H9 (cell line): ENCODE measurements around the gene OR5H6. TPM values are rescaled to one million over a fixed set of nuclear protein-coding genes. Genes with fewer than 3 reads are reported as not detected.
A peak's percentile ranks its signal among the peaks of the same experiment; 100 is the strongest.
"Not testable (repeated sequence)": the region's sequence is repeated elsewhere in the genome, so short reads cannot be mapped to it uniquely, and the experiment has no call there.

Experiments used
- DNase-seq: peaks from one replicate; pipeline ENCODE4 v3.0.0-alpha.2; 2017
- H2AFZ ChIP-seq: one replicate; pipeline ENCODE4 v1.6.1; 2013; ENCODE audit warnings: mild to moderate bottlenecking, low read length, control low read depth, moderate library complexity
- H2AK5ac ChIP-seq: 2 replicates; pipeline ENCODE4 v1.6.1; 2013; ENCODE audit warnings: low read length, control low read depth, mixed read lengths; ENCODE audit not compliant: insufficient read length
- H2BK120ac ChIP-seq: one replicate; pipeline ENCODE4 v1.6.1; 2013; ENCODE audit warnings: low read depth, mild to moderate bottlenecking, low read length, control low read depth, inconsistent platforms; ENCODE audit not compliant: poor library complexity, severe bottlenecking
- H2BK12ac ChIP-seq: 2 replicates; pipeline ENCODE4 v1.6.1; 2013; ENCODE audit warnings: low read length, control low read depth, mixed read lengths, low read depth; ENCODE audit not compliant: insufficient read length
- H2BK15ac ChIP-seq: 2 replicates; pipeline ENCODE4 v1.6.1; 2013; ENCODE audit warnings: low read depth, low read length, control low read depth
- H2BK20ac ChIP-seq: one replicate; pipeline ENCODE4 v1.6.1; 2013; ENCODE audit warnings: low read depth, mild to moderate bottlenecking, low read length, control low read depth, inconsistent platforms; ENCODE audit not compliant: poor library complexity, severe bottlenecking
- H2BK5ac ChIP-seq: 2 replicates; pipeline ENCODE4 v1.6.1; 2013; ENCODE audit warnings: low read length, control low read depth, mixed read lengths; ENCODE audit not compliant: insufficient read length
- H3K14ac ChIP-seq: 2 replicates; pipeline ENCODE4 v1.6.1; 2013; ENCODE audit warnings: low read length, control low read depth; ENCODE audit not compliant: insufficient read depth
- H3K18ac ChIP-seq: 2 replicates; pipeline ENCODE4 v1.6.1; 2013; ENCODE audit warnings: low read depth, mild to moderate bottlenecking, mixed read lengths, low read length, control low read depth; ENCODE audit not compliant: insufficient read length
- H3K23ac ChIP-seq: 2 replicates; pipeline ENCODE4 v1.6.1; 2013; ENCODE audit warnings: low read length, control low read depth, mixed read lengths, low read depth; ENCODE audit not compliant: insufficient read length
- H3K23me2 ChIP-seq: 2 replicates; pipeline ENCODE4 v1.6.1; 2013; ENCODE audit warnings: low read depth, mild to moderate bottlenecking, mixed read lengths, low read length, control low read depth; ENCODE audit not compliant: insufficient read length, poor library complexity, severe bottlenecking
- H3K27ac ChIP-seq: 2 replicates; pipeline ENCODE4 v1.5.1; 2013; ENCODE audit warnings: low read length, control low read depth, mixed read lengths, low read depth; ENCODE audit not compliant: insufficient read length
- H3K27me3 ChIP-seq: 2 replicates; pipeline ENCODE4 v1.6.1; 2013; ENCODE audit warnings: low read length, control low read depth, inconsistent platforms; ENCODE audit not compliant: insufficient read depth
- H3K4ac ChIP-seq: 2 replicates; pipeline ENCODE4 v1.6.1; 2013; ENCODE audit warnings: low read depth, mild to moderate bottlenecking, control low read depth, inconsistent platforms, low read length, moderate library complexity
- H3K4me1 ChIP-seq: 2 replicates; pipeline ENCODE4 v1.6.1; 2013; ENCODE audit warnings: low read length, control low read depth, inconsistent platforms; ENCODE audit not compliant: insufficient read depth
- H3K4me2 ChIP-seq: 2 replicates; pipeline ENCODE4 v1.6.1; 2013; ENCODE audit warnings: low read length, control low read depth, mixed read lengths; ENCODE audit not compliant: insufficient read length, insufficient read depth
- H3K56ac ChIP-seq: 2 replicates; pipeline ENCODE4 v1.6.1; 2013; ENCODE audit warnings: low read depth, mild to moderate bottlenecking, mixed read lengths, low read length, control low read depth; ENCODE audit not compliant: insufficient read length
- H3K79me1 ChIP-seq: 2 replicates; pipeline ENCODE4 v1.6.1; 2013; ENCODE audit warnings: low read depth, mild to moderate bottlenecking, moderate library complexity, low read length, control low read depth, inconsistent platforms; ENCODE audit not compliant: insufficient read depth, poor library complexity, severe bottlenecking
- H3K79me2 ChIP-seq: 2 replicates; pipeline ENCODE4 v1.6.1; 2013; ENCODE audit warnings: low read length, control low read depth, inconsistent platforms; ENCODE audit not compliant: insufficient read depth
- H3K9ac ChIP-seq: 2 replicates; pipeline ENCODE4 v1.6.1; 2013; ENCODE audit warnings: low read length, control low read depth, mixed read lengths; ENCODE audit not compliant: insufficient read length; ENCODE audit errors: extremely low read depth
- H3K9me3 ChIP-seq: one replicate; pipeline ENCODE4 v1.6.1; 2013; ENCODE audit warnings: low read depth, low read length, inconsistent platforms; ENCODE audit not compliant: control insufficient read depth
- H3T11ph ChIP-seq: one replicate; pipeline ENCODE4 v1.6.1; 2013; ENCODE audit warnings: mild to moderate bottlenecking, low read length, control low read depth, inconsistent platforms
- H4K20me1 ChIP-seq: one replicate; pipeline ENCODE4 v1.6.1; 2013; ENCODE audit not compliant: control insufficient read depth, insufficient read length, insufficient read depth
- H4K5ac ChIP-seq: 2 replicates; pipeline ENCODE4 v1.6.1; 2013; ENCODE audit warnings: low read depth, mild to moderate bottlenecking, mixed read lengths, low read length, control low read depth; ENCODE audit not compliant: insufficient read length
- H4K8ac ChIP-seq: replicated peaks from 2 replicates; pipeline ENCODE4 v1.6.1; 2013; ENCODE audit warnings: low read length, control low read depth, mixed read lengths, low read depth; ENCODE audit not compliant: insufficient read length
- H4K91ac ChIP-seq: 2 replicates; pipeline ENCODE4 v1.6.1; 2013; ENCODE audit warnings: low read depth, mild to moderate bottlenecking, moderate library complexity, mixed read lengths, low read length, control low read depth; ENCODE audit not compliant: insufficient read length
- H3K27ac Mint-ChIP-seq, 3 experiments: 2 replicates in 2 of 3; 3 replicates in 1 of 3; pipeline ENCODE4 v1.8.0; 2020 to 2021; ENCODE audit warnings: mixed read lengths in 3 of 3, mild to moderate bottlenecking in 1 of 3, moderate library complexity in 1 of 3
- H3K27me3 Mint-ChIP-seq: 2 replicates; pipeline ENCODE4 v1.8.0; 2021; ENCODE audit warnings: low read depth, mild to moderate bottlenecking, moderate library complexity, mixed read lengths
- H3K36me3 Mint-ChIP-seq, 3 experiments: 2 replicates in 2 of 3; 3 replicates in 1 of 3; pipeline ENCODE4 v1.8.0; 2020 to 2021; ENCODE audit warnings: low read depth in 3 of 3, mixed read lengths in 3 of 3; ENCODE audit not compliant: insufficient read depth in 1 of 3
- H3K4me1 Mint-ChIP-seq, 2 experiments: 2 replicates each; pipeline ENCODE4 v1.8.0; 2020; ENCODE audit warnings: mixed read lengths in 2 of 2
- H3K4me3 Mint-ChIP-seq, 2 experiments: 2 replicates in 1 of 2; 3 replicates in 1 of 2; pipeline ENCODE4 v1.8.0; 2020 to 2021; ENCODE audit warnings: mild to moderate bottlenecking in 2 of 2, mixed read lengths in 2 of 2, moderate library complexity in 1 of 2
- H3K9me3 Mint-ChIP-seq, 2 experiments: 2 replicates in 1 of 2; 3 replicates in 1 of 2; pipeline ENCODE4 v1.8.0; 2020; ENCODE audit warnings: mild to moderate bottlenecking in 2 of 2, mixed read lengths in 2 of 2, moderate library complexity in 1 of 2
- CTCF ChIP-seq: fragments of 200-600 bp; sonication (generic); conservative IDR thresholded peaks from 3 replicates; pipeline ENCODE4 v1.8.0; 2021; ENCODE audit warnings: antibody characterized with exemption, mild to moderate bottlenecking
- WGBS: extraction: QIAGEN DNeasy Blood & Tissue Kit; methylation state at CpG from one replicate; pipeline ENCODE4 v1.1.7; 2013; ENCODE audit warnings: missing lambda C conversion rate, low lambda C conversion rate, mixed read lengths; ENCODE audit not compliant: insufficient read length; ENCODE audit errors: extremely low coverage; 5-methylcytosine and 5-hydroxymethylcytosine counted together
- total RNA-seq: library from RNA; stranded (reverse); gene quantifications from 2 replicates; pipeline ENCODE4 v1.2.1, GENCODE V29; 2021

The OR5H6 gene
- total RNA-seq, 1 experiment from 2014 or later = not detected

DNA sequence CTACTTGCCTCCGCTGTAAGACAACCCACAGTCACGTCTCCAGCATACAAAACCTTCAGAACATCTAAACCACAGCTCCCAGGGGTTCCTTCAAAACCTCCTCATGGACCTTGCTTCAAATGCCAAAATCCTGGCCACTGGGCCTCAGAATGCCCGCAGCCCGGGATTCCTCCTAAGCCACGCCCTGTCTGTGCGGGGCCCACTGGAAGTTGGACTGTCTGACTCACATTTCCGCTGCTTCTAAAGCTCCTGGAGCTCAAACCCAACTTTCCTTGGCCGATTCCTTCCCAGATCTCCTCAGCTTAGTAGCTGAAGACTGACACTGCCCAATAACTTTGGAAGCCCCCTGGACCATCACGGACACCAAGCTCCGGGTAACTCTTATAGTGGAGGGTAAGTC lies 17.9 kb upstream of the OR5H6 start:
- TF ChIP-seq CTCF = no peak
- H3K56ac ChIP-seq = no peak overlapping the region
- no peak overlapping the region for H4K8ac ChIP-seq
- H2AFZ ChIP-seq = no peak overlapping the region
- Mint-ChIP-seq H3K4me3 (no peak overlapping the region), H3K27me3 (no peaks in the 10 kb centered on the region; the same call in 1 of the 2 replicates), H3K4me1 (peaks cover 15 to 18% of the 10 kb centered on the region in 2 experiments), H3K27ac (no peak overlapping the region), H3K9me3 (peaks cover 0 to 11% of the 10 kb centered on the region in 2 experiments; a peak in 2 of 5 replicates), H3K36me3 (peaks cover 2 to 10% (median 3%) of the 10 kb centered on the region in 3 experiments; a peak in 4 of 7 replicates)
- no peak overlapping the region for H3T11ph ChIP-seq
- WGBS = no CpG with 5 or more reads among the region's 10 CpGs
- no peak overlapping the region for H2BK15ac ChIP-seq
- H4K20me1 ChIP-seq = no peaks in the 10 kb centered on the region
- no peak overlapping the region for H3K27ac ChIP-seq
- H3K9me3 ChIP-seq = no peaks in the 10 kb centered on the region
- no peak overlapping the region for H2BK120ac ChIP-seq
- no peak overlapping the region for H3K4ac ChIP-seq
- 0 out of 2 replicates have a peak, but pooled peaks cover 2% of the 10 kb centered on the region for H3K4me1 ChIP-seq
- H3K23me2 ChIP-seq = no peaks in the 10 kb centered on the region
- H2BK5ac ChIP-seq = no peak overlapping the region
- H3K27me3 ChIP-seq = no peaks in the 10 kb centered on the region
- no peak overlapping the region for H4K5ac ChIP-seq
- no peak overlapping the region for H3K14ac ChIP-seq
- no peaks in the 10 kb centered on the region for H3K79me2 ChIP-seq
- no peak overlapping the region for H2BK20ac ChIP-seq
- no peak for DNase-seq
- no peak overlapping the region for H3K9ac ChIP-seq
- no peaks in the 10 kb centered on the region for H3K79me1 ChIP-seq
- no peak overlapping the region for H3K4me2 ChIP-seq
- H3K23ac ChIP-seq = no peak overlapping the region
- H2BK12ac ChIP-seq = no peak overlapping the region
- H4K91ac ChIP-seq = no peak overlapping the region
- H3K18ac ChIP-seq = no peak overlapping the region
- no peak overlapping the region for H2AK5ac ChIP-seq

- not testable (repeated sequence) for H3K27me3 Mint-ChIP-seq, H2AK5ac ChIP-seq, H2BK12ac ChIP-seq, H3K27ac ChIP-seq, H2BK20ac ChIP-seq, H4K91ac ChIP-seq, H4K5ac ChIP-seq, H3K14ac ChIP-seq, H2BK120ac ChIP-seq, H3K4me3 Mint-ChIP-seq, H4K8ac ChIP-seq, H3K4me1 ChIP-seq, H3K79me2 ChIP-seq, H4K20me1 ChIP-seq, H3K23me2 ChIP-seq, H3K36me3 Mint-ChIP-seq, H3K56ac ChIP-seq, H3K9me3 ChIP-seq, H3K27me3 ChIP-seq, H2BK5ac ChIP-seq, H3T11ph ChIP-seq, H3K9ac ChIP-seq, H3K4ac ChIP-seq, H3K18ac ChIP-seq, H3K79me1 ChIP-seq, H3K4me2 ChIP-seq, H2BK15ac ChIP-seq, H3K23ac ChIP-seq
- WGBS = no CpG with 5 or more reads among the region's 5 CpGs
- peak overlapping the region; percentile 73 for H2AFZ ChIP-seq
- Mint-ChIP-seq H3K4me1 (peaks cover 11 to 12% of the 10 kb centered on the region in 2 experiments), H3K9me3 (peaks cover 3 to 15% of the 10 kb centered on the region in 2 experiments), H3K27ac (peak overlapping the region in 2 of 3 experiments; percentile 65 to 72; a peak in 3 of 7 replicates)
- DNase-seq = peak; percentile 50
Measured at GRCh38 chr3:98256026-98256425, 8.0 kb upstream of the OR5H6 start.
